Liver (tissue), 9 donors: ENCODE data around the gene RBM46. TPM values are rescaled to one million over a fixed set of nuclear protein-coding genes. Genes with fewer than 3 reads are reported as not detected.

Experiments used
- DNase-seq: peaks from one replicate; pipeline ENCODE4 v3.0.0-alpha.2; 2017; ENCODE audit warnings: low spot score
- H3K27ac ChIP-seq, 2 donors: one replicate each; pipeline ENCODE4 v1.7.0; 2013; ENCODE audit warnings: inconsistent platforms in 2 of 2, low read length in 2 of 2, control low read depth in 1 of 2, low read depth in 1 of 2, mild to moderate bottlenecking in 1 of 2
- H3K27me3 ChIP-seq, 4 donors: one replicate each; pipeline versions ENCODE4 v1.6.1 to v1.7.0; 2013; ENCODE audit warnings: low read length in 3 of 4, inconsistent platforms in 1 of 4, mild to moderate bottlenecking in 1 of 4, moderate library complexity in 1 of 4; ENCODE audit not compliant: control insufficient read depth in 4 of 4, insufficient read depth in 4 of 4
- H3K36me3 ChIP-seq, 4 donors: one replicate each; pipeline versions ENCODE4 v1.6.1 to v1.7.0; 2013; ENCODE audit warnings: low read length in 3 of 4, mild to moderate bottlenecking in 3 of 4, low read depth in 1 of 4, moderate library complexity in 1 of 4; ENCODE audit not compliant: control insufficient read depth in 4 of 4, insufficient read depth in 3 of 4
- H3K4me1 ChIP-seq, 4 donors: one replicate each; pipeline versions ENCODE4 v1.6.1 to v1.7.0; 2013; ENCODE audit warnings: low read length in 3 of 4, mild to moderate bottlenecking in 3 of 4, moderate library complexity in 1 of 4; ENCODE audit not compliant: control insufficient read depth in 4 of 4, insufficient read depth in 4 of 4
- H3K4me3 ChIP-seq, 3 donors: one replicate each; pipeline versions ENCODE4 v1.6.1 to v1.7.0; 2013; ENCODE audit warnings: low read length in 3 of 3, control low read depth in 1 of 3, low read depth in 1 of 3, mild to moderate bottlenecking in 1 of 3
- H3K9ac ChIP-seq, 2 donors: one replicate each; pipeline ENCODE4 v1.7.0; 2013; ENCODE audit warnings: low read length in 2 of 2, mild to moderate bottlenecking in 2 of 2, moderate library complexity in 2 of 2, control low read depth in 1 of 2, low read depth in 1 of 2
- H3K9me3 ChIP-seq, 4 donors: one replicate each; pipeline versions ENCODE4 v1.6.1 to v1.7.0; 2013; ENCODE audit warnings: low read length in 3 of 4; ENCODE audit not compliant: control insufficient read depth in 4 of 4
- EGR1 ChIP-seq, 2 donors: IDR thresholded peaks; 2 replicates each; pipeline ENCODE4 v1.6.1; 2016 to 2018; ENCODE audit warnings: antibody characterized with exemption in 2 of 2, low read depth in 2 of 2
- FOXA1 ChIP-seq: IDR thresholded peaks from 2 replicates; pipeline ENCODE4 v1.6.1; 2016; ENCODE audit warnings: antibody characterized with exemption
- FOXA2 ChIP-seq: IDR thresholded peaks from 2 replicates; pipeline ENCODE4 v1.6.1; 2016; ENCODE audit warnings: antibody characterized with exemption
- GABPA ChIP-seq, 2 donors: IDR thresholded peaks in 1 of 2; conservative IDR thresholded peaks in 1 of 2; 2 replicates each; pipeline ENCODE4 v1.6.1; 2016; ENCODE audit warnings: antibody characterized with exemption in 2 of 2, mild to moderate bottlenecking in 1 of 2, moderate library complexity in 1 of 2
- HNF4A ChIP-seq, 2 donors: conservative IDR thresholded peaks; 2 replicates each; pipeline ENCODE4 v1.6.1; 2016; ENCODE audit warnings: antibody characterized with exemption in 2 of 2, mild to moderate bottlenecking in 2 of 2
- HNF4G ChIP-seq: IDR thresholded peaks from 2 replicates; pipeline ENCODE4 v1.6.1; 2016; ENCODE audit warnings: antibody characterized with exemption
- JUND ChIP-seq, 2 donors: IDR thresholded peaks; 2 replicates each; pipeline ENCODE4 v1.6.1; 2016; ENCODE audit warnings: antibody characterized with exemption in 2 of 2
- NR2F2 ChIP-seq: IDR thresholded peaks from 2 replicates; pipeline ENCODE4 v1.6.1; 2016; ENCODE audit warnings: antibody characterized with exemption
- RAD21 ChIP-seq, 2 donors: IDR thresholded peaks; 2 replicates each; pipeline ENCODE4 v1.6.1; 2016; ENCODE audit warnings: antibody characterized with exemption in 2 of 2, mild to moderate bottlenecking in 2 of 2
- RXRA ChIP-seq, 2 donors: IDR thresholded peaks; 2 replicates each; pipeline ENCODE4 v1.6.1; 2017 to 2018; ENCODE audit warnings: antibody characterized with exemption in 2 of 2, mild to moderate bottlenecking in 1 of 2
- SP1 ChIP-seq: IDR thresholded peaks from 2 replicates; pipeline ENCODE4 v1.6.1; 2018; ENCODE audit warnings: antibody characterized with exemption, mild to moderate bottlenecking
- TAF1 ChIP-seq: conservative IDR thresholded peaks from 2 replicates; pipeline ENCODE4 v1.6.1; 2016; ENCODE audit warnings: antibody characterized with exemption, mild to moderate bottlenecking
- YY1 ChIP-seq: IDR thresholded peaks from 2 replicates; pipeline ENCODE4 v1.6.1; 2016; ENCODE audit warnings: antibody characterized with exemption, mild to moderate bottlenecking
- WGBS: extraction: QIAGEN DNeasy Blood & Tissue Kit; methylation state at CpG from one replicate; pipeline ENCODE4 v1.1.7; 2013; 5-methylcytosine and 5-hydroxymethylcytosine counted together
- polyA plus RNA-seq, 2 donors: library from polyadenylated mRNA; stranded (reverse) in 1 of 2; unstranded in 1 of 2; fragments of 200-250 nt in 1 of 2; fragments of >200 nt in 1 of 2; fragmentation: Nextera tagmentation in 1 of 2; extraction: Ambion mirVana in 1 of 2; gene quantifications; one replicate each; pipeline versions ENCODE4 v1.2.1 to v1.2.3, GENCODE V29; 2013 to 2015
- total RNA-seq, 2 donors: library from RNA; depleted of rRNA; stranded (reverse); fragments of >200 nt; gene quantifications; one replicate each; pipeline ENCODE4 v1.2.3, GENCODE V29; 2014
- TF ChIP-seq, protein P1 (sequence below): IDR thresholded peaks from 2 replicates; pipeline ENCODE4 v1.6.1; 2016; ENCODE audit warnings: antibody characterized with exemption
- TF ChIP-seq, protein P2 (sequence below): IDR thresholded peaks from 2 replicates; pipeline ENCODE4 v1.6.1; 2016; ENCODE audit warnings: antibody characterized with exemption
- TF ChIP-seq, protein P3 (sequence below): fragments of 150-350 bp; IDR thresholded peaks from 2 replicates; pipeline ENCODE4 v1.5.1; 2017; ENCODE audit warnings: improper control_type of control experiment, low read depth, low read length; ENCODE audit not compliant: missing input control
- TF ChIP-seq, protein P4 (sequence below): IDR thresholded peaks from 2 replicates; pipeline ENCODE4 v1.6.1; 2016; ENCODE audit warnings: antibody characterized with exemption
- TF ChIP-seq, protein P5 (sequence below): IDR thresholded peaks from 2 replicates; pipeline ENCODE4 v1.6.1; 2016; ENCODE audit warnings: antibody characterized with exemption, mild to moderate bottlenecking
- donor health status: healthy.
- donor health status: healthy.
- donor health status: healthy.
- donor health status: healthy.
- donor health status: healthy.

The RBM46 gene
- total and polyA plus RNA-seq, 4 donors, result 0.03 to 0.24 (median 0.08) TPM; not detected in 1

DNA sequence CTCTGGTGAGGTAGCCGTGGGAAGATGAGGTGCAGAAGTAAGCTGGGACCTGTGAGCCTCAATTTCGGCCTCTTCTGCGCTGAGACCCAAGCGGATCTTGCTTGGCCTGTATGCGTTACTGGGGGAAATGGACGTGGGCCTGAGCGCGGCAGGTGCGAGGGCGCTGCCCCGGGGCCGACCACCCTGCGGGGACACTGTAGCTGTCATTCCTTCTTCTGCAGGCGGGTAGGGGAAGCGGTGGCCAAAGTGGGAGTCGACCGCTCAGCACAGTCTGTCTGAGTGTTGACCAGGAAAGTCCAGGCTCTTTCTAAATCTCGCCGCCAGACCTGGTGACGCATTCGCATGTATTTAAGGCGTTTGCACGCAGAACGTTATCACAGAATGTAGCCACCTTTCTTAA, 40.6 kb upstream of the RBM46 start:
- 72% methylated on average over 24 of the region's 24 CpGs for WGBS
- TF ChIP-seq, protein P1, sequence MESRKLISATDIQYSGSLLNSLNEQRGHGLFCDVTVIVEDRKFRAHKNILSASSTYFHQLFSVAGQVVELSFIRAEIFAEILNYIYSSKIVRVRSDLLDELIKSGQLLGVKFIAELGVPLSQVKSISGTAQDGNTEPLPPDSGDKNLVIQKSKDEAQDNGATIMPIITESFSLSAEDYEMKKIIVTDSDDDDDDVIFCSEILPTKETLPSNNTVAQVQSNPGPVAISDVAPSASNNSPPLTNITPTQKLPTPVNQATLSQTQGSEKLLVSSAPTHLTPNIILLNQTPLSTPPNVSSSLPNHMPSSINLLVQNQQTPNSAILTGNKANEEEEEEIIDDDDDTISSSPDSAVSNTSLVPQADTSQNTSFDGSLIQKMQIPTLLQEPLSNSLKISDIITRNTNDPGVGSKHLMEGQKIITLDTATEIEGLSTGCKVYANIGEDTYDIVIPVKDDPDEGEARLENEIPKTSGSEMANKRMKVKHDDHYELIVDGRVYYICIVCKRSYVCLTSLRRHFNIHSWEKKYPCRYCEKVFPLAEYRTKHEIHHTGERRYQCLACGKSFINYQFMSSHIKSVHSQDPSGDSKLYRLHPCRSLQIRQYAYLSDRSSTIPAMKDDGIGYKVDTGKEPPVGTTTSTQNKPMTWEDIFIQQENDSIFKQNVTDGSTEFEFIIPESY, result no peak
- TF ChIP-seq RXRA (IDR thresholded peaks at IDR 0.05) (no peak), GABPA (IDR thresholded peaks at IDR 0.05 in 1 of 2, conservative IDR thresholded peaks at IDR 0.05 in 1 of 2) (no peak), RAD21 (IDR thresholded peaks at IDR 0.05) (no peak), HNF4A (conservative IDR thresholded peaks at IDR 0.05) (no peak), EGR1 (IDR thresholded peaks at IDR 0.05; ENCODE audit: low read depth in 2 of 2) (no peak), HNF4G (no peak), SP1 (no peak), JUND (IDR thresholded peaks at IDR 0.05) (no peak), FOXA2 (no peak), NR2F2 (no peak), TAF1 (no peak), FOXA1 (no peak), YY1 (no peak)
- TF ChIP-seq, protein P2, sequence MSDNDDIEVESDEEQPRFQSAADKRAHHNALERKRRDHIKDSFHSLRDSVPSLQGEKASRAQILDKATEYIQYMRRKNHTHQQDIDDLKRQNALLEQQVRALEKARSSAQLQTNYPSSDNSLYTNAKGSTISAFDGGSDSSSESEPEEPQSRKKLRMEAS, result no peak
- TF ChIP-seq, protein P3, sequence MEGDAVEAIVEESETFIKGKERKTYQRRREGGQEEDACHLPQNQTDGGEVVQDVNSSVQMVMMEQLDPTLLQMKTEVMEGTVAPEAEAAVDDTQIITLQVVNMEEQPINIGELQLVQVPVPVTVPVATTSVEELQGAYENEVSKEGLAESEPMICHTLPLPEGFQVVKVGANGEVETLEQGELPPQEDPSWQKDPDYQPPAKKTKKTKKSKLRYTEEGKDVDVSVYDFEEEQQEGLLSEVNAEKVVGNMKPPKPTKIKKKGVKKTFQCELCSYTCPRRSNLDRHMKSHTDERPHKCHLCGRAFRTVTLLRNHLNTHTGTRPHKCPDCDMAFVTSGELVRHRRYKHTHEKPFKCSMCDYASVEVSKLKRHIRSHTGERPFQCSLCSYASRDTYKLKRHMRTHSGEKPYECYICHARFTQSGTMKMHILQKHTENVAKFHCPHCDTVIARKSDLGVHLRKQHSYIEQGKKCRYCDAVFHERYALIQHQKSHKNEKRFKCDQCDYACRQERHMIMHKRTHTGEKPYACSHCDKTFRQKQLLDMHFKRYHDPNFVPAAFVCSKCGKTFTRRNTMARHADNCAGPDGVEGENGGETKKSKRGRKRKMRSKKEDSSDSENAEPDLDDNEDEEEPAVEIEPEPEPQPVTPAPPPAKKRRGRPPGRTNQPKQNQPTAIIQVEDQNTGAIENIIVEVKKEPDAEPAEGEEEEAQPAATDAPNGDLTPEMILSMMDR, result no peak
- TF ChIP-seq, protein P4, sequence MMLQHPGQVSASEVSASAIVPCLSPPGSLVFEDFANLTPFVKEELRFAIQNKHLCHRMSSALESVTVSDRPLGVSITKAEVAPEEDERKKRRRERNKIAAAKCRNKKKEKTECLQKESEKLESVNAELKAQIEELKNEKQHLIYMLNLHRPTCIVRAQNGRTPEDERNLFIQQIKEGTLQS, result no peak
- TF ChIP-seq, protein P5, sequence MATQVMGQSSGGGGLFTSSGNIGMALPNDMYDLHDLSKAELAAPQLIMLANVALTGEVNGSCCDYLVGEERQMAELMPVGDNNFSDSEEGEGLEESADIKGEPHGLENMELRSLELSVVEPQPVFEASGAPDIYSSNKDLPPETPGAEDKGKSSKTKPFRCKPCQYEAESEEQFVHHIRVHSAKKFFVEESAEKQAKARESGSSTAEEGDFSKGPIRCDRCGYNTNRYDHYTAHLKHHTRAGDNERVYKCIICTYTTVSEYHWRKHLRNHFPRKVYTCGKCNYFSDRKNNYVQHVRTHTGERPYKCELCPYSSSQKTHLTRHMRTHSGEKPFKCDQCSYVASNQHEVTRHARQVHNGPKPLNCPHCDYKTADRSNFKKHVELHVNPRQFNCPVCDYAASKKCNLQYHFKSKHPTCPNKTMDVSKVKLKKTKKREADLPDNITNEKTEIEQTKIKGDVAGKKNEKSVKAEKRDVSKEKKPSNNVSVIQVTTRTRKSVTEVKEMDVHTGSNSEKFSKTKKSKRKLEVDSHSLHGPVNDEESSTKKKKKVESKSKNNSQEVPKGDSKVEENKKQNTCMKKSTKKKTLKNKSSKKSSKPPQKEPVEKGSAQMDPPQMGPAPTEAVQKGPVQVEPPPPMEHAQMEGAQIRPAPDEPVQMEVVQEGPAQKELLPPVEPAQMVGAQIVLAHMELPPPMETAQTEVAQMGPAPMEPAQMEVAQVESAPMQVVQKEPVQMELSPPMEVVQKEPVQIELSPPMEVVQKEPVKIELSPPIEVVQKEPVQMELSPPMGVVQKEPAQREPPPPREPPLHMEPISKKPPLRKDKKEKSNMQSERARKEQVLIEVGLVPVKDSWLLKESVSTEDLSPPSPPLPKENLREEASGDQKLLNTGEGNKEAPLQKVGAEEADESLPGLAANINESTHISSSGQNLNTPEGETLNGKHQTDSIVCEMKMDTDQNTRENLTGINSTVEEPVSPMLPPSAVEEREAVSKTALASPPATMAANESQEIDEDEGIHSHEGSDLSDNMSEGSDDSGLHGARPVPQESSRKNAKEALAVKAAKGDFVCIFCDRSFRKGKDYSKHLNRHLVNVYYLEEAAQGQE, result no peak
- no peak overlapping the region for H3K27ac ChIP-seq
- peaks cover 0 to 12% (median 0%) of the 10 kb centered on the region in 4 donors for H3K27me3 ChIP-seq
- no peak overlapping the region for H3K9ac ChIP-seq
- peaks cover 11 to 26% (median 22%) of the 10 kb centered on the region in 4 donors for H3K4me1 ChIP-seq
- no peak for DNase-seq
- H3K4me3 ChIP-seq, result no peak overlapping the region
- no peaks in the 10 kb centered on the region for H3K9me3 ChIP-seq
- no peaks in the 10 kb centered on the region for H3K36me3 ChIP-seq
